Activated CD8-positive, alpha-beta memory T cell treated with anti-CD3 and anti-CD28 coated beads for 48 hours (primary cell): ENCODE data around the gene SPRR5.

Experiments used
- DNase-seq, 3 experiments: peaks; one replicate each; pipeline ENCODE4 v3.0.0-alpha.2; 2020; ENCODE audit warnings: low read depth in 2 of 3, low spot score in 2 of 3

SPRR5 gene

DNA sequence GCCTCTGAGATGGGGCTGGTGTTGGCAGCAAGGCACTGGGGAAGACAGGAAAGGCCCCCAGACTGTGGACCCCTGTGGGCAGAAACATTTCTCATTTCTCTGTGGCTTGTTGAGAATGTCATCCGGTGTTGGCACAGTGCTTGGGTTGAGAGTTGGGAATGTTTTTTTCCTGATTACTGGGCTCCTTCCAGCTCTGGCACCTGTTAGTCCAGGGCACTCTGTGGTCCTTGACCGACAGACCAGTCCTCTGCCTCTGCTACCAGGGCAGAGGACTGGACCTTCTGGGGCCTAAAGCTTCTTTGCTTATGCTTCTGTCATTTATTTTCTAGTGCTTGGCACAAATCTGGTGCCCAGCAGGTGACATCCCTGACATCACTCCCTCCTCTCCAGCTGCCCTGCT lies 4.8 kb upstream of the SPRR5 start:
- DNase-seq = no peak

DNA sequence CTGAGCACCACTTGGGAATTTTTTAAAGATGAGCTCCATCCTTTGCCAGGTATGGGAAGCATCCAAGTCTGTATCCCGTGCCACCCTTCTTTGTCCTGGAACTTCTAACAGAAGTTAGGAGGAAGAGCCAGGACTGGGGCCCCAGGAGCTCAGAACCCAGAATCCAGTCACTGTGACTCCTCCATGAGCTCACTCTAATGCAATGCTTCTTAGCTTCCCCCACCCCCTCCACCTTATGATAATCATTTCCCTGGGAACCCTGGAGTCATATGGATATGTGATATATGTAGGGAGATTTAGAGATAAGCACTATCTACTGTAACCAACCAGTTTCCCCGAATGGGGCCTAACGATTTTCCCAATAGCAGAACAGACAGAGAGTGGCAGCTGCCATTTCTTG lies 758 bp upstream of the SPRR5 start:
- no peak for DNase-seq

DNA sequence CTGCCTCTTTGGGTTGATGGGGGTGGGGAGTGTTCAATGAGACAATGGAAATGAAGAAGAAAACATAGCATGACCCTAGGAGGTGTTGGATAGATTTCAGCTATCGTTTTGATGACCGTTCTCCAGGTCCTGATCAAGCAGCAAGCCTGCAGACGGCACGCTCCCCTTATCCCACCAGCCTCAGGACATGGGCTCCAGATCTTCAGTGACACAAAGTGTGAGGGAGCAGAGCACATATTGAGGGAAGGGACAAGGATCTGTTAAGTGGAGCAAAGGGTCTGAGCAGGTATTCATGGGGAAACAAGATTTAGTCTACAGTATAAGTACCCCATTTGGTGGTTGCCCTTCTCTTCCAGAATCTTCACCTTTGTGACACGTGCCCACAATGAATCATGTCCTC lies 4.7 kb downstream of the SPRR5 start:
- DNase-seq = no peak

DNA sequence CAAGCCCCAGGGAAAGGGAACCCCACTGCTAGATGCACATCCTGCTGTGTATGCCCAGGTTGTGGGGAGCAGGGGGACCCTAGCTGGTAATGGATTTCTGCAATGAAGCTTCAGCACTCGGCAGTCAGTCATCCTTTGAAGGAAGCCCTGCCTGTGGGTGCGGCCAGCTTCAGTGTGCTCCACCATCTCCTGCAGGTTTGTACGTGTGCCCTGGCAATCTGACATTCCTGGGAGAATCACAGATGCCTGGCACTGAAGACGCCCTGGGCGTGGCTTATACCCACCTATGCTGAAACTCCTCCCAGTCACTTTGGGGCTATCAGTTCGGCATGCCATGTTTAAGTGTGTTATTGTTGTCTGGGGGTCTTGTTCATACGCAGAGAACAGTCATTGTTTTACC lies 6.8 kb downstream of the SPRR5 start:
- DNase-seq = no peak

DNA sequence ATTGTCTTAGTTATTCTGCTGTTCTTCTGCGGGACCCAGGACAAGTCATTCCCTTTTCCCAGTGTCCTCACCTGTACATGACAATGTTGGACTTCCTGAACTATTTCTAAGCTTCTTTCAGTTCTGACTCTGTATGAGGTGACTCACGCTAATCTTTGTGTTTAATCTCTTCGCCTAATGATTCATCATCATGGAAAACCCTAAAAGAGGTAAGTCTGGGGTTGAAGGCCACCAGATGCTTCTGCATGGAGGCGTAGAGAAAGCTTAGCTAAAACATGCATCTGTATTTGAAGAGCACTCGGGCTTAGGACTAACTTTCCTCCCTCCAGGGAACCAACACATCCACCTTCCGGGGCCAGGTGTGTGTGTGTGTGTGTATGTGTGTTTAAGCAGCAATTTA lies 7.4 kb downstream of the SPRR5 start:
- DNase-seq = no peak

DNA sequence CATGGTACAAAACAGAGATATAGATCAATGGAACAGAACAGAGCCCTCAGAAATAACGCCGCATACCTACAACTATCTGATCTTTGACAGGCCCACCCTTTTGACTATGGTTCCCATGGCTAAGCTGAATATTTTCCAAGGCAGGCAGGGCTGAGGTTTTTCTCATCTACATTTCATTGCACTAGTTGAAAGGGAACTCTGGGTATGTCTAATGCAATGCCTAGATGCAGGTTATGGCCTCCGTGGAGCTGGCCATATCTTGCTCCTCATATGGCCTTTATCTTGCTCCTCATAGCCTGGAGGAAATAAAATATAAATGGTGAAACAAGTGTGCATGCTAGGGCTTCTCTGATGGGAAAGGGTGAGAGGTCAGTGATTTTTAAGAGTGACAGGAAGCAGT lies 10.6 kb downstream of the SPRR5 start:
- no peak for DNase-seq

DNA sequence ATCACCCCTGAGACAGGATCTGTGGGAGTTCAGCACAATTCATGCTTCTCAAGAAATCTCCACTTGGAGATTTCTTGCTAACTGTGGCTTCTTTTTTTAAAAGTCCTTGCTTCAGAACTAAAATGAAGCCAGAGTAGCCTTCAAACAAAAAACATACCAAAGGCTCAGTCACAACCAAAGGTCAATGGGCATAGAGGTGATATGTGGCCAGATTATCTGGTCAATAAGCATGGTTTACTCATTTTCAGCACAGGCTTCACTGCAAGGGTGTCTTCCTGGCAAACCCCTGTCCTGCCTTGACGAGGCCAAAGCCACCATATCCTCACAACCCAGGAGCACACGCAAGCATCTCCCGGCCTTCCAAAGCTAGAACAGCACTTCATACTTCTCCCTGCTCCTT lies 12.3 kb downstream of the SPRR5 start:
- DNase-seq = no peak

DNA sequence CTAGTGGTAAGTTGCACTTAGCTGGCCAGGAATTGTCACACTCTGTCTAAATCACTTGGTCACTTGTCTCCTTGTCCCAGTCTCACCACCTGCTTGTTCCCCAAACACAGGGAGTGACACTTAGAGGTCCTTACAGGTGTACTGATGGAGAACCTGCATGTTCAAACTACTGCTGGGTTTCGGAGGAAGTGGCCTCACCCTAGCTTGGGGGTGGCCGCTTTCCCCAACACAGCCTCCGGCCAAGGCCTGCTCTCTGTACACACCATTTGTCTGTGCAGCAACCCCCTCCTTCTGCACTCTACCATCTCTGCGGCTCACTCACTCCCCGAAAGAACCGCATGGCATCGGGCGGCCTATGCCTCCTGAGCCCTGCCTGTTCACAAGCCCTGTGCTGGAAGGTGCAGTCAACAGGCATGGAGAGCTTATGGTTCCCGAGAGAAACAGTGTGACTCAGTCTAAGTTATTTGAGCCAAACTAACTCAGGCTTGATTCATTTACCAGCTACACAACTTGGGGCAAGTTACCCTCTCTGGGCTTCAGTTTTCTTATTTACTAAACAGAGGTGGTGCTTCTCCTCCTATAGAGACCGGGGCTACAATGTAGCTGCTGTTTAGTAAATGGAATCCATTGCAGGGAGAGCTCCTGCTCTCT lies 12.9 kb downstream of the SPRR5 start:
- DNase-seq = no peak

DNA sequence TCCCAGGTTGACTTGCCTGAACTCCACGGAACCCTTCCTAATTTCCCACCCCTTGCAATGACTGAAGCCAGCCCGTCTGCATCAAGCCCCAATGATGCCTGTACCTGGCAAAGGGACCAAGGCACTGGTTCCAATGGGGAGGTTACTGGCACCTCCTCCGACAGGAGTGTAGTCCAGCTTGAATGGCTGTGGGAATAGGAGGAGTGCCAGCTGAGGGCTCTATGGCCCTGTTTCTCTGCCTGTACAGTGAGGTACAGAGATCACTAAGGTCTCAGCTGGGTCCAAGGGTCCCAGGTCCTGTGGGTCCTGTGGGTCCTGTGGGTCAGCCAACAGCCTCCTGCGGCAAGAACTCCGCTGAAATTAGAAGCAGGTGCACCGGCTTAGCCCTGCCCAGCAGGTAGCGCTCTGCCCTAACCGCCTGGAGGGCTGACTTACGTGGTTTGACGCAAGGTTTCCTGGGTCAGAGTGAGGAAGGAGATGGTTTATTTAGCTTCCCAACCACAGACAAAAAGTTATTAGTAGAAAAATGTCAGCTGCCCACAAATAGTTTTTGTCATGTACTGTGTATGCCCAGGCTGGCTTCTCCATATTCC lies 13.5 kb downstream of the SPRR5 start:
- no peak for DNase-seq

DNA sequence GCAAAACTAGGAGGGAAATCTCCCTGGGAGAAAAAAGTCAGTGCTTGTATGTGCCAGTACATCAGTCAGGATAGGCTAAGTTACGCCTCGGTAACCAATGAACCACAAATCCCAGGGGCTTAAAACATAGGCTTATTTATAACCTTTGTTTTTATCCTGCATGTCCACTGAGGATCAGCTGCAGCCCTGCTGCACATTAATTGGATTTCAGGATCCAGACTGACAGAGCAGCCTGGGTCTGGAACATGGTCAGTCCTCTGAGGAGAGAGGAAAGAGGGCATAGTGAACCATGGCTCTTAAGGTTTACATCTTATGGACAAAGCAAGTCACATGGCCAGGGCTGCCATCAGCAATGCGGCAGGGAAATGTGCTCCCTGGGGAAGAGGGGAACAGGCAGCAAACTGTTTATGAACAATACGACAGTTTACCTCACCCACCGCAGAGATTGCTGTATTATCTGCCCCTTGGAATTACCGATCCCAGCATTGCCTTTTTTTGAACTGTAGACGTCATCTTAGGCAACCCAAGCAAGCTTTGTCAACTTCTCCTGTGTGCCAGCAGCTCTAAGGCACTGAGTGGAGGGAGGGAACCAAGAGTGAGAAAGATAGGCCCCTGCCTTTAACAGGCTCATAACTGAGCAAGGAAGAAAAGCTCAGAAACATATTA lies 14.4 kb downstream of the SPRR5 start:
- no peak for DNase-seq

DNA sequence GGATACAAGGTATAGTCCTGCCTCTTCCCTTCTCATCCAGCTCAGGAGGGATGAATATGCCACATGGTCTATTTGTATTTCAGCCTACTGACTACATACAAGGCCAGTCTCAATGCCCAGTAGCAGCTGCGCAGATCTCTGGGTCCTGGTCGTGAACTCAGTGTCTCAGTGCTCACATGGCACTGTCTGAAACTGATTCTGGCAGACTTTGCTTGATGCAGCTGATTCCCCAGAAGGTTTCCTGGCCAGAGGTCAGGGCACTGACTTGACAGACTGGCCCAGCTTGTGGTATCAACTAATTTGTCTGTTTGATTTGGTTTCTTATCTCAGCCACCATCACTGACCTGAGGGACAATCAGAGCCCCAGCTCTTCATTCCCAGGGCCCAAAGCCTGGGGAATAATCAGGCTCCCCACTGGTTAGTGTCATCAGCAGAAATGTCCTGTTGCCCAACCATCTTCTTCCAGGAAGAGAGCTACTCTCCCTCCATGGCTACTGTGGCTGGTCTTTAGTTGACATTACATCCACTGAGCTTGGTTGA lies 15.9 kb downstream of the SPRR5 start:
- no peak for DNase-seq

DNA sequence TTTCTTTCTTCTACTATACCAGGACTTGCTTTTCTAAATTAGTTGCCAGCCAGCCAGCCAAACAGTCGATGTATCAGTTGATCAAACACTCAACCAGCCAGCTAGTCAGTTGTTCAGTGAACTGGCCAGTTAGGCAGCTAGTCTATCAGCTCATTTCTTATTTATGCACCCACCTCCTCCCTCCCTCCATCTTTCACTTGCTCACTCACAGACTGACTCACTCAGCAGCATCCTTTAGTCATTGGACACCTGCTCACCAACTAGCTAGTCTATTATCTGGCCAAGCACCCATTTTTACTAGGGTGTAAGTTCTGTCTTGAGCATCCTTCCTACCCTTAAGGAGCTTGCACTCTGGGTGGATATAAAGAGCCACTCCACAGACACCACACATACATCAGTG lies 17.5 kb downstream of the SPRR5 start:
- no peak for DNase-seq

DNA sequence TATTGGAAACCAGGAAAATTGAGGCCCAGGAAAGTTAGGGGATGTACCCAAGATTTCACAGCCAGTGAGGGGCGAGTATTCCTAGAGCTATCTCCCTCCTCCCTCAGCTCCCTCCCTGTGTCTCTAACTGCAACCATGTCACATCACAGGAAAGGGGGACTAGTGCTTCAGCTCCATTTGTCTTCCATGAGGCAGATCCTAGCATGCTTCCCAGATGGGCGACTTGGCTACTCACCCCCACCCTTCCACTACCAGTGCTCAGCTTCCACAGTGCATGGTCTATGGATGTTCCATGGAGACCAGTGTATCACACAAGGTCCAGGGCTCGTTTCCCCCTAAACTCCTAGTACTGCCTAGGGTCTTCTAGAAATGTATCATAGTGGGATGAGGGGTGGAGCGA lies 18.8 kb downstream of the SPRR5 start:
- no peak for DNase-seq

DNA sequence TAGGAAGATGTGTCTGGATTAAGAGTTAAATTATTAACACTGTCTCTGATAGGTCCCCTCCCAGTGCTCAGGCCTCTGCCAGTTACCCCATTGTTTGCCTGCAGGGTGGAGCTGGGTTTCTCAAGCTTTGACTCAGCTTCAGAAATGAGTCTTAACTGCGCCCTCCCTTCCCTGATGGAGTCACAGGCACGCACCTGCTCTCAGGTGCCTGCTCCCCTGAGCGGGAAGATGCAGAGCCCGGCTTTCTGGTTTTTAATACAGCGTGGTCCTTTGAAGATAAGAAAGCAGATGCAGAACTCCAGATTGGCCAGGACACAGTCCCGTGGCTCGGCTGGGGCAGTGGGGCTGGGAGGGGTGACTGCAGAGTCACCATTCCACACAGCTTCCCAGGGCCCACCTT lies 20.2 kb downstream of the SPRR5 start:
- DNase-seq = no peak

DNA sequence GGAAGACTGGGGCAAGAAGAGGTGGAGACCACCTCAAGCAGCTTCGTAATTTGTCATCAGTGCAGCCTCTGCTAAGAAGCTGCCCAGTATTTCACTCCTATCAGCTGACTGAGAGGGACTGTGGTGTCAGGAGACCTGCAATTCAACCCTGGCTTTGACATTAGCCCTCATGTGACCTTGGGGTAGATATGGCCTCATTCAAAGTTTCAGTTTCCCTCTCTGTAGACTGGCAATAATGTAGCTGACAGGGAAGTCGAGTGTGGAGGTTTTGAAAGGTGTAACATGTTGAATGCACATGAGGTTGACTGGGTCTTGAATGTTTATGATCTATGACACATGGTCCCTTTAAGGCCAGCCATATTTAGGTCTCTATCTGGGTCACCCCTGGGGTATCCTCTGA lies 21.2 kb downstream of the SPRR5 start:
- no peak for DNase-seq

DNA sequence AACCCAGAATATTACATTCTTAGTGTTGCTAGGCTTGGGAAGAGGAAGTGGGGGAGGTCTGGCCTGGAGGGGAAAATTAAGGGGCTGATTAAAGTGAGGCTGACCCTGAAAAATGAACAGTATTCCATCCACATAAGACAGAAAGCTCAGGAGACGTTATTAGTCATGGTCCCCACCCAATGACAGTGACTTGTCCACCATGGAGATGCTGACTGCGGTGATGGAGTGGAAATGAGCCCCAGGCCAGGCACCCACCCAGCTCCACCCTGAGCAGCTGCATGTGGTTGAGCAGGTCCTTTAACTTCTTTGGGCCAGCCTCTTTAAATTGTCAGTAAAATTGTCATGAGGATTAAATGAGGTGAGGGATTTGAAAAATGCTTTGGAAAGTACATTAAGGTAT lies 22.0 kb downstream of the SPRR5 start:
- no peak for DNase-seq

DNA sequence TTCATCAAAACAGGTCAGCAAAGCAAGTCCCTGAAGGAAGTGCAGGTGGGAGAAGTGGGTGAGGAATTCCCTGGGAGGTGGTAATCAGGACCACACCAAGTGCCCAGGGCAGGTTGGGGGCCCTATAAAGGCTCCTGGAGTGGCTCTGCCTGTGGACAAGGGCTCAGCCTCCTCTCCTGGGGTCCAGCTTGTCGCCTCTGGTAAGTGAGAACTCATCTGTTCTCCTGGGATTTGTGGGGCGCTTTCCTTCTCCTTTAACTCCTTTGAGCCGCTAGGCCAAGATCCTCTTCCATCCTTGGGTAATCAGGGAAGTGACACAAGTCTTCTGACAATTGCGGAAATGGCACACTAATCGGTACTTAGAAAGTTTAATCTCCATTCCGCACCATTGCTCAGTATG lies 23.5 kb downstream of the SPRR5 start, which contains the start of gene SPRR4:
Gene SPRR4, plus strand, starts transcription at position 154 of the 400 bp plus-strand sequence. CDS start 1,243 bp downstream, outside the sequence.
- no peak for DNase-seq

DNA sequence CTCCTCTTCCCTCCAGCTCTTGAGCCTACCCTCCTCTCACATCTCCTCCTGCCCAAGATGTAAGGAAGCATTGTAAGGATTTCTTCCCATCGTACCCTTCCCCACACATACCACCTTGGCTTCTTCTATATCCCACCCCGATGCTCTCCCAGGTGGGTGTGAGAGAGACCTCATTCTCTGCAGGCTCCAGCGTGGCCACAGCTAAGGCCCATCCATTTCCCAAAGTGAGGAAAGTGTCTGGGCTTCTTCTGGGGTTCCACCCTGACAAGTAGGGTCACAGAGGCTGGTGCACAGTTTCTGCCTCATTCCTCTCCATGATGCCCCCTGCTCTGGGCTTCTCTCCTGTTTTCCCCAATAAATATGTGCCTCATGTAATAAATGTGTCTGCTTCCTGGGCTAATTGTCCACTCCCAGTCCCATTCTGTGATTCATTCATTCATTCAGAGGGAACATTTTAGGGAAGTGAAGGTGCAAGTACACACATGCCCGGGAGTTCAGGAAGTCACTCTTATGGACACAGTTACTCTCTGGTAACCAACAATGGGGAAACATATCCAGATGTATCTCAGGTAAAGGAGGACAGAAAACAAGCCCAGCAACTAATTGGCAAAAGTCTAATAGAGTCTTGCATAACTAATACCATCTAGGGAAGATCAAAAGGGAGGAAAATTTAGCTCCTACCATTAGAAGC lies 25.3 kb downstream of the SPRR5 start:
- no peak for DNase-seq

DNA sequence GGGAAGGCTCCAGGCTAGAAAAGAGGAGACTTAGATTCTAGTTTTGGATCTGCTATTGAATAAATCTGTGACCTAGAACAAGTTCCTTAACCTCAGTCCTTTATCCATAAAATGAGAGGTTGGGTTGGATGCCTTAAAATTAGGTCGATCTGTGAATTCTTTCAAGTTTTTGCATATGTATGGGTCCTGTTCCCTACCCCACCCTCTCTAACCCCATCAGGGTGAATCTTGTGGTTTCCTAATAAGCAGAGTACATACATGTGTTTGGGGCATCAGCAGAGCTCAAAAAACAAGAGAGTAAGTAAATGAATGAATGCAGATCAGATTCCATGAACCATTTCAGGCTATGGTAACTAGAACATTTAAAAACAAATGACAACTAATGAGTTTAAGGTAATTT lies 29.7 kb downstream of the SPRR5 start:
- no peak for DNase-seq

DNA sequence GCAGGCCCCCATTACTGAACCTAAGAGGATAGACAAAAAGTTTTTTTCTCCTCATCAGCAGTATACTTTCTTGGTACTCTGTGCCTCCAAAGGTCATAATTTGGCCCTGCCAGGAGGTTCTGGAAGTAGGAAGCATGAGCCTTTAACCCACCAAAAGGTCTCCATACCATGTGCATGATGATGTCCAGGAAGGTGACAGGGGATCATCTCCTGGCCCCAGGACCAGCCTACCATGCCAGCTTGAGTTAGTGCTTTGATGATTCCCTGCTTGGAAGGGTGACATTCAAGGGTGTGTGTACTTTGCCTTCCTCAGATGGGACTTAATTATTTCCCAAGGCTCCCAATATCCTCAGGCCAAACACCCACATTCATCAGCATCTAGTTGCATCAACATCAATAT lies 30.6 kb downstream of the SPRR5 start:
- DNase-seq = no peak

DNA sequence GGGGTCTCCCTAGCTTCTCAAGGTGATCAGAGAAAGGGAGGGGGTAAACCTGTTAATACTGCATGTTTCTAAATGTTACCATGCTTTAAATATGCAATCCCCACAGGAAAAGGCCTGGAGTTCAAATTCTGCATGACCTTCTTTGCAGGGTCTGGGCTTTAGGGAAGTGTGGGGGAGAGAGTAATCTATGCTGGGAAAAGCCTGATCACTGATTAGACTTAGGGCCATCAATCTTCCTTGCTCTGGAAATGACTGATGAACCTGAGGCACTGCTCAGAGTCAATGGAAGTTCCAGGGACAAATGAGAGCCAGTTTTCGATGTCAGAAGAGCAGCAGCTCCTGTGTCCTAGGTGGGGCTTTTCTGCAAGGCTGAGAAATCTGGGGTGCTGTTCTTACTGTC lies 33.7 kb downstream of the SPRR5 start:
- no peak for DNase-seq
